Lower leg skin (tissue), 4 donors: ENCODE data around the gene PHRF1. TPM values are rescaled to one million over a fixed set of nuclear protein-coding genes. Genes with fewer than 3 reads are reported as not detected.

Source experiments
- DNase-seq, 2 donors: peaks; one replicate each; pipeline ENCODE4 v3.0.0-alpha.2; 2019; ENCODE audit warnings: low spot score in 2 of 2
- H3K4me3 ChIP-seq: fragments of 200-600 bp; sonication (generic); 2 replicates; pipeline ENCODE4 v1.5.1; 2017; ENCODE audit warnings: mild to moderate bottlenecking, low read depth; ENCODE audit not compliant: poor library complexity, severe bottlenecking
- POLR2A ChIP-seq, 2 donors: fragments of 450-650 bp; IDR thresholded peaks; one replicate each; pipeline ENCODE4 v1.6.1; 2016 to 2017; ENCODE audit warnings: antibody characterized with exemption in 2 of 2, mild to moderate bottlenecking in 1 of 2, moderate library complexity in 1 of 2
- WGBS, 2 donors: methylation state at CpG; one replicate each; pipeline ENCODE4 v1.1.5; 2018; 5-methylcytosine and 5-hydroxymethylcytosine counted together
- intact Hi-C: fragments of 100-400 bp; cut with DNase I; formaldehyde crosslinking; loops from one replicate; pipeline ENCODE4 v1.15.0; 2023; ENCODE audit warnings: low total_unique reads
- microRNA counts, 2 donors: library from miRNA; unstranded; fragments of <30 nt; microRNA quantifications; one replicate each; lab custom pipeline; 2016
- microRNA-seq, 2 donors: library from miRNA; unstranded; fragments of <30 nt; microRNA quantifications; one replicate each; pipeline ENCODE4, GENCODE V29; 2016; ENCODE audit warnings: borderline replicate concordance in 2 of 2, borderline number of aligned reads in 1 of 2
- total RNA-seq, 4 donors: library from RNA; depleted of rRNA; stranded (reverse); fragments of >200 nt; gene quantifications; one replicate each; pipeline ENCODE4 v1.1.0, GENCODE V29; 2016
- TF ChIP-seq, protein P1 (sequence below), 3 donors: fragments of 450-650 bp; IDR thresholded peaks; one replicate each; pipeline ENCODE4 v1.5.1; 2016; ENCODE audit warnings: antibody characterized with exemption in 3 of 3, mild to moderate bottlenecking in 3 of 3, moderate library complexity in 2 of 3

Gene PHRF1
- total RNA-seq, 4 donors from 2014 or later = 30.0 to 55.2 (median 31.5) TPM

GRCh38 chr11:657691-658126, 81.4 kb downstream of the PHRF1 start:
- intact Hi-C loops = loop anchor here (10.0 kb wide), 1 partner anchor 67 kb away; no protein-coding TSS in a partner anchor
- TF ChIP-seq, protein P1, sequence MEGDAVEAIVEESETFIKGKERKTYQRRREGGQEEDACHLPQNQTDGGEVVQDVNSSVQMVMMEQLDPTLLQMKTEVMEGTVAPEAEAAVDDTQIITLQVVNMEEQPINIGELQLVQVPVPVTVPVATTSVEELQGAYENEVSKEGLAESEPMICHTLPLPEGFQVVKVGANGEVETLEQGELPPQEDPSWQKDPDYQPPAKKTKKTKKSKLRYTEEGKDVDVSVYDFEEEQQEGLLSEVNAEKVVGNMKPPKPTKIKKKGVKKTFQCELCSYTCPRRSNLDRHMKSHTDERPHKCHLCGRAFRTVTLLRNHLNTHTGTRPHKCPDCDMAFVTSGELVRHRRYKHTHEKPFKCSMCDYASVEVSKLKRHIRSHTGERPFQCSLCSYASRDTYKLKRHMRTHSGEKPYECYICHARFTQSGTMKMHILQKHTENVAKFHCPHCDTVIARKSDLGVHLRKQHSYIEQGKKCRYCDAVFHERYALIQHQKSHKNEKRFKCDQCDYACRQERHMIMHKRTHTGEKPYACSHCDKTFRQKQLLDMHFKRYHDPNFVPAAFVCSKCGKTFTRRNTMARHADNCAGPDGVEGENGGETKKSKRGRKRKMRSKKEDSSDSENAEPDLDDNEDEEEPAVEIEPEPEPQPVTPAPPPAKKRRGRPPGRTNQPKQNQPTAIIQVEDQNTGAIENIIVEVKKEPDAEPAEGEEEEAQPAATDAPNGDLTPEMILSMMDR (IDR thresholded peaks at IDR 0.05) = no peak
- no peak for TF ChIP-seq POLR2A (IDR thresholded peaks at IDR 0.05)
- DNase-seq = no peak
- WGBS, 2 donors = 78 to 81% methylated on average over 14 of the region's 14 CpGs
- H3K4me3 ChIP-seq = no peak overlapping the region

- TF ChIP-seq, protein P1 (IDR thresholded peaks at IDR 0.05) = no peak
- no peak for TF ChIP-seq POLR2A (IDR thresholded peaks at IDR 0.05)
- intact Hi-C loops = loop anchor here (10.0 kb wide), 1 partner anchor 65 kb away; no protein-coding TSS in a partner anchor
- WGBS, 2 donors = 82 to 89% methylated on average over 16 of the region's 16 CpGs
- DNase-seq = no peak
- H3K4me3 ChIP-seq = no peak overlapping the region
Measured at GRCh38 chr11:659532-660085, 83.3 kb downstream of the PHRF1 start.

- DNase-seq = no peak
- 82 to 86% methylated on average over 17 to 19 of the region's 19 CpGs for WGBS, 2 donors
- intact Hi-C loops = no loop called here
- no peak for TF ChIP-seq POLR2A (IDR thresholded peaks at IDR 0.05)
- TF ChIP-seq, protein P1 (IDR thresholded peaks at IDR 0.05) = no peak
- H3K4me3 ChIP-seq = no peak overlapping the region
Measured at GRCh38 chr11:660281-660680, 84.0 kb downstream of the PHRF1 start.

- WGBS, 2 donors = 89 to 92% methylated on average over 19 of the region's 19 CpGs
- H3K4me3 ChIP-seq = no peak overlapping the region
- intact Hi-C loops = no loop called here
- no peak for TF ChIP-seq POLR2A (IDR thresholded peaks at IDR 0.05)
- TF ChIP-seq, protein P1 (IDR thresholded peaks at IDR 0.05) = no peak
- DNase-seq = no peak
Measured at GRCh38 chr11:660681-661444, 84.6 kb downstream of the PHRF1 start.

MicroRNAs encoded within 50 kb of the gene (microRNA counts, 767-probe panel; counts per million panel counts)
- microRNA hsa-miR-210 (lab: Ali Mortazavi, UCI) = 0 to 358 counts per million in 2 donors

Small RNA genes within 50 kb of the gene (microRNA-seq; reads per million reads assigned to microRNA genes)
- 219 to 230 reads per million in 2 donors for gene MIR210

Other genes starting within 250 kb of the PHRF1 start
- gene B4GALNT4, start 207.0 kb upstream of the PHRF1 start, total RNA-seq = 10 to 100 TPM in 1 of 4 donors, 1 to 10 TPM in 3; 1.8 to 20.0 (median 5.0) TPM
- 100 to 1,000 TPM; 612 to 880 (median 754) TPM for gene PKP3, start 182.3 kb upstream of the PHRF1 start, total RNA-seq
- 10 to 100 TPM; 15.1 to 23.2 (median 19.0) TPM for gene SIGIRR, start 161.5 kb upstream of the PHRF1 start, total RNA-seq
- 100 to 1,000 TPM in 2 of 4 donors, 10 to 100 TPM in 2; 55.7 to 116 (median 92.1) TPM for gene ANO9, start 134.5 kb upstream of the PHRF1 start, total RNA-seq
- 100 to 1,000 TPM in 1 of 4 donors, 10 to 100 TPM in 3; 35.0 to 108 (median 38.7) TPM for gene PTDSS2, start 126.2 kb upstream of the PHRF1 start, total RNA-seq
- 100 to 1,000 TPM; 419 to 465 (median 446) TPM for gene RNH1, start 69.2 kb upstream of the PHRF1 start, total RNA-seq
- gene HRAS, start 40.9 kb upstream of the PHRF1 start, total RNA-seq = 100 to 1,000 TPM in 3 of 4 donors, 10 to 100 TPM in 1; 98.5 to 196 (median 117) TPM
- gene LRRC56, start 38.9 kb upstream of the PHRF1 start, total RNA-seq = 1 to 10 TPM; 1.5 to 2.7 (median 1.8) TPM
- 10 to 100 TPM in 2 of 4 donors, 1 to 10 TPM in 2; 7.6 to 20.4 (median 11.2) TPM for gene LMNTD2, start 15.7 kb upstream of the PHRF1 start, total RNA-seq
- 100 to 1,000 TPM in 3 of 4 donors, 10 to 100 TPM in 1; 99.7 to 174 (median 139) TPM for gene RASSF7, start 15.5 kb upstream of the PHRF1 start, total RNA-seq
- 10 to 100 TPM; 33.7 to 40.9 (median 36.6) TPM for gene IRF7, start 39.5 kb downstream of the PHRF1 start, total RNA-seq
- gene CDHR5, start 48.5 kb downstream of the PHRF1 start, total RNA-seq = not detected
- not detected for gene SCT, start 50.7 kb downstream of the PHRF1 start, total RNA-seq
- gene DRD4, start 60.8 kb downstream of the PHRF1 start, total RNA-seq = 1 to 10 TPM in 1 of 4 donors, under 1 TPM in 1, not detected in 2; 0.23 to 2.0 TPM
- gene DEAF1, start 118.8 kb downstream of the PHRF1 start, total RNA-seq = 10 to 100 TPM; 31.1 to 57.0 (median 39.6) TPM
- gene TMEM80, start 119.3 kb downstream of the PHRF1 start, total RNA-seq = 10 to 100 TPM; 28.9 to 70.9 (median 42.9) TPM
- 100 to 1,000 TPM; 143 to 242 (median 164) TPM for gene EPS8L2, start 129.8 kb downstream of the PHRF1 start, total RNA-seq
- 100 to 1,000 TPM; 167 to 249 (median 183) TPM for gene TALDO1, start 171.0 kb downstream of the PHRF1 start, total RNA-seq
- gene GATD1, start 201.0 kb downstream of the PHRF1 start, total RNA-seq = 10 to 100 TPM; 30.9 to 52.4 (median 39.8) TPM
- gene CEND1, start 213.6 kb downstream of the PHRF1 start, total RNA-seq = not detected
- 10 to 100 TPM; 10.9 to 19.2 (median 14.8) TPM for gene SLC25A22, start 221.8 kb downstream of the PHRF1 start, total RNA-seq
- 10 to 100 TPM; 16.4 to 44.3 (median 24.5) TPM for gene PIDD1, start 228.8 kb downstream of the PHRF1 start, total RNA-seq
- 1,000 to 10,000 TPM in 1 of 4 donors, 100 to 1,000 TPM in 3; 479 to 1,471 (median 745) TPM for gene RPLP2, start 233.5 kb downstream of the PHRF1 start, total RNA-seq
- 10 to 100 TPM; 55.5 to 99.7 (median 72.4) TPM for gene PNPLA2, start 242.4 kb downstream of the PHRF1 start, total RNA-seq